C4-2B (cell line): Measurements from ENCODE around the gene SIL1.

Experiments
- ZFX ChIP-seq: fragments of 450-650 bp; IDR thresholded peaks from 2 replicates; pipeline ENCODE4 v1.6.1; 2017
- TF ChIP-seq, protein P1 (sequence below): fragments of 450-650 bp; conservative IDR thresholded peaks from 2 replicates; pipeline ENCODE4 v1.5.1; 2017; ENCODE audit warnings: mild to moderate bottlenecking

DNA sequence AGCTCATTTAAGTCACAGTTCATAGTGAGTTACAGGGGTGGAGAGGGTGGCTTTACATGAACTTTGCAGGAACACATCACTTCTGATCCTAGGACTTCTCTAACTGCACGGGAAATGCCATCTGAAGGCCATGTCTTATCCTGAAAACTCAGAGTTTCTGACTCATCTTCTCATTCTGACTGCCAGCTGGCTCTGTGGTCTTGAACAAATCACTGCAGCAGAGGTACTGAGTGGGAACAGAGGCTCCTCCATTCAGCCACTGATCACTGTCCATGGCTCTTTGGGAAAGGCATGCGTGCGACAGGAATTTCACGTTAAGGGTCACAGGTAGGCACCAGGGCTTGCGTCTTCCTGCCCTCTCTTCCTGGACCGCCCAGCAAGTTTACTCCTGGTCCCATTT lies 208.4 kb downstream of the SIL1 start:
- TF ChIP-seq, protein P1, sequence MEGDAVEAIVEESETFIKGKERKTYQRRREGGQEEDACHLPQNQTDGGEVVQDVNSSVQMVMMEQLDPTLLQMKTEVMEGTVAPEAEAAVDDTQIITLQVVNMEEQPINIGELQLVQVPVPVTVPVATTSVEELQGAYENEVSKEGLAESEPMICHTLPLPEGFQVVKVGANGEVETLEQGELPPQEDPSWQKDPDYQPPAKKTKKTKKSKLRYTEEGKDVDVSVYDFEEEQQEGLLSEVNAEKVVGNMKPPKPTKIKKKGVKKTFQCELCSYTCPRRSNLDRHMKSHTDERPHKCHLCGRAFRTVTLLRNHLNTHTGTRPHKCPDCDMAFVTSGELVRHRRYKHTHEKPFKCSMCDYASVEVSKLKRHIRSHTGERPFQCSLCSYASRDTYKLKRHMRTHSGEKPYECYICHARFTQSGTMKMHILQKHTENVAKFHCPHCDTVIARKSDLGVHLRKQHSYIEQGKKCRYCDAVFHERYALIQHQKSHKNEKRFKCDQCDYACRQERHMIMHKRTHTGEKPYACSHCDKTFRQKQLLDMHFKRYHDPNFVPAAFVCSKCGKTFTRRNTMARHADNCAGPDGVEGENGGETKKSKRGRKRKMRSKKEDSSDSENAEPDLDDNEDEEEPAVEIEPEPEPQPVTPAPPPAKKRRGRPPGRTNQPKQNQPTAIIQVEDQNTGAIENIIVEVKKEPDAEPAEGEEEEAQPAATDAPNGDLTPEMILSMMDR: no peak
- no peak for TF ChIP-seq ZFX
